ENCODE measurements around the gene COMP.

COMP gene

DNA sequence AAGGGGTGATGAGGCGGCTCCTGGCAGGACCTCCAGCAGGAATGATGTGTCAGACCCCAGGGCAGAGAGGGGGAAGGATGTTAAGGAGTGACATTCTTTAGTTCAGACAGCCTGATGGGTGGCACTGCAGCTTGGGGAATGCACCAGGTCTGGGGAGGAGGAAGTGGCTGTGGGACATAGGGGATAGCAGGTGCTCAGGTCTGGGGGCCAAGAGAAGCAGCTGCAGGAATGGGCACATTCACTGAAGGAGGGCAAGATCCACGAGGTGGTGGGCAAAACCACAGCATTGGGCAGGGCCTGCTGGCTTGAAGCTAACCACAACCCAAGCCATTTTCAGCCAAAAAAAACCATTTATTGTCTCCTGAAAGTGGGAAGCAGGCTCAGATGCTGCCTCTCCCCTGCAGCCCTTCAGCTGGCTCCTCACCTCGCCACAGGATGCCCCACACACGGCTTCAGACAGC is 26.5 kb downstream of the COMP start:
- TF ChIP-seq EZH2phosphoT487 (conservative IDR thresholded peaks at IDR 0.05; ENCODE audit: low read length) = no peak
- H3K36me3 ChIP-seq (ENCODE audit: low read length) = no peaks in the 10 kb centered on the region
- no peak overlapping the region for H3K27ac ChIP-seq (ENCODE audit: low read depth, low read length)
- no peaks in the 10 kb centered on the region for H3K27me3 ChIP-seq (ENCODE audit: low read length)
- no peak overlapping the region for H2AFZ ChIP-seq (ENCODE audit: low read depth, low read length, severe bottlenecking)
- H3F3A ChIP-seq (ENCODE audit: insufficient read depth) = no peaks in the 10 kb centered on the region
- H3K9me2 ChIP-seq (replicated peaks; ENCODE audit: insufficient read depth, low read length) = no peaks in the 10 kb centered on the region
- no peaks in the 10 kb centered on the region for H3K9me3 ChIP-seq (ENCODE audit: insufficient read depth, low read length)
- no peak overlapping the region for H3K4me2 ChIP-seq (ENCODE audit: low read depth, low read length, poor library complexity, severe bottlenecking)
- no peaks in the 10 kb centered on the region for H4K20me1 ChIP-seq (ENCODE audit: low read depth, low read length)
- no peak overlapping the region for H3K4me3 ChIP-seq (ENCODE audit: insufficient read depth, low read length, poor library complexity, severe bottlenecking)
- H3K9ac ChIP-seq (ENCODE audit: low read length) = no peak overlapping the region
- H3K79me2 ChIP-seq (ENCODE audit: insufficient read depth, low read length) = no peaks in the 10 kb centered on the region

GRCh38 chr19:18763674-18764590 is 27.2 kb downstream of the COMP start:
- no peaks in the 10 kb centered on the region for H4K20me1 ChIP-seq (ENCODE audit: low read depth, low read length)

GRCh38 chr19:18762125-18763023 is 28.7 kb downstream of the COMP start:
- Histone ChIP-seq H3K4me2 (ENCODE audit: low read depth, low read length, poor library complexity, severe bottlenecking) (no peak overlapping the region), H3K9me2 (replicated peaks; ENCODE audit: insufficient read depth, low read length) (no peaks in the 10 kb centered on the region), H3K9me3 (ENCODE audit: insufficient read depth, low read length) (no peaks in the 10 kb centered on the region), H3K27ac (ENCODE audit: low read depth, low read length) (no peak overlapping the region), H3K36me3 (ENCODE audit: low read length) (no peaks in the 10 kb centered on the region), H3K9ac (ENCODE audit: low read length) (no peak overlapping the region), H2AFZ (ENCODE audit: low read depth, low read length, severe bottlenecking) (no peak overlapping the region), H3K79me2 (ENCODE audit: insufficient read depth, low read length) (no peaks in the 10 kb centered on the region), H3K4me3 (ENCODE audit: insufficient read depth, low read length, poor library complexity, severe bottlenecking) (no peak overlapping the region), H3K27me3 (ENCODE audit: low read length) (no peaks in the 10 kb centered on the region), H3F3A (ENCODE audit: insufficient read depth) (no peaks in the 10 kb centered on the region), H4K20me1 (ENCODE audit: low read depth, low read length) (no peaks in the 10 kb centered on the region)
- TF ChIP-seq EZH2phosphoT487 (conservative IDR thresholded peaks at IDR 0.05; ENCODE audit: low read length) (no peak), CTCF (IDR thresholded peaks at IDR 0.05; ENCODE audit: insufficient read depth, low read length, poor library complexity, severe bottlenecking) (no peak)

More at GRCh38 chr19:18763674-18764590, 27.2 kb downstream of the COMP start:
- no peaks in the 10 kb centered on the region for H3K79me2 ChIP-seq (ENCODE audit: insufficient read depth, low read length)
- TF ChIP-seq EZH2phosphoT487 (conservative IDR thresholded peaks at IDR 0.05; ENCODE audit: low read length) = no peak
- no peak for TF ChIP-seq CTCF (IDR thresholded peaks at IDR 0.05; ENCODE audit: insufficient read depth, low read length, poor library complexity, severe bottlenecking)
- H3K4me2 ChIP-seq (ENCODE audit: low read depth, low read length, poor library complexity, severe bottlenecking) = no peak overlapping the region
- H3K27ac ChIP-seq (ENCODE audit: low read depth, low read length) = no peak overlapping the region
- H3F3A ChIP-seq (ENCODE audit: insufficient read depth) = no peaks in the 10 kb centered on the region
- no peak overlapping the region for H3K9ac ChIP-seq (ENCODE audit: low read length)
- H2AFZ ChIP-seq (ENCODE audit: low read depth, low read length, severe bottlenecking) = no peak overlapping the region
- no peaks in the 10 kb centered on the region for H3K9me2 ChIP-seq (replicated peaks; ENCODE audit: insufficient read depth, low read length)
- H3K9me3 ChIP-seq (ENCODE audit: insufficient read depth, low read length) = no peaks in the 10 kb centered on the region
- H3K4me3 ChIP-seq (ENCODE audit: insufficient read depth, low read length, poor library complexity, severe bottlenecking) = no peak overlapping the region
- no peaks in the 10 kb centered on the region for H3K36me3 ChIP-seq (ENCODE audit: low read length)
- H3K27me3 ChIP-seq (ENCODE audit: low read length) = no peaks in the 10 kb centered on the region
